ENCODE data around the gene SPEM3.
A peak's percentile ranks its signal among the peaks of the same experiment; 100 is the strongest.
"Not testable (repeated sequence)": the region's sequence is repeated elsewhere in the genome, so short reads cannot be mapped to it uniquely, and the experiment has no call there.

The SPEM3 gene

DNA sequence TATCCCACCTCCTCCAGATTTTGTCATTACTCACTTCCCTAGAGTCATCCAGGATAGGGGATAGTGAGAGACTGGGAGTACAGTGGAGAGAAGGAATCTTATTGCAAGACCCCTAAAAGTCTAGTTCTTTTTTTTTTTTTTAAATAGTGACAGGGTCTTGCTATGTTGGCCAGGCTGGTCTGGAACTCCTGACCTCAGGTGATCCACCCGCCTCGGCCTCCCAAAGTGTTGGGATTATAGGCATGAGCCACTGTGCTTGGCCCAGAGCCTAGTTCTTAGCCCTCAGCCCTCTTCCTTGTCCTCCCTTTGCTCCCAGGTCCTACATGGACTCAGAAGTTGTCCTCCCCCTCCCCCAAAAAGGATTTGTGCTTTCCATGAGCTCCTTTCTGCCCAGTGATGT lies 13.5 kb downstream of the SPEM3 start:
- no peak for DNase-seq (ENCODE audit: low spot score)

GRCh38 chr17:7443499-7444485 lies 15.1 kb downstream of the SPEM3 start:
- no peak for DNase-seq (ENCODE audit: low spot score)

DNA sequence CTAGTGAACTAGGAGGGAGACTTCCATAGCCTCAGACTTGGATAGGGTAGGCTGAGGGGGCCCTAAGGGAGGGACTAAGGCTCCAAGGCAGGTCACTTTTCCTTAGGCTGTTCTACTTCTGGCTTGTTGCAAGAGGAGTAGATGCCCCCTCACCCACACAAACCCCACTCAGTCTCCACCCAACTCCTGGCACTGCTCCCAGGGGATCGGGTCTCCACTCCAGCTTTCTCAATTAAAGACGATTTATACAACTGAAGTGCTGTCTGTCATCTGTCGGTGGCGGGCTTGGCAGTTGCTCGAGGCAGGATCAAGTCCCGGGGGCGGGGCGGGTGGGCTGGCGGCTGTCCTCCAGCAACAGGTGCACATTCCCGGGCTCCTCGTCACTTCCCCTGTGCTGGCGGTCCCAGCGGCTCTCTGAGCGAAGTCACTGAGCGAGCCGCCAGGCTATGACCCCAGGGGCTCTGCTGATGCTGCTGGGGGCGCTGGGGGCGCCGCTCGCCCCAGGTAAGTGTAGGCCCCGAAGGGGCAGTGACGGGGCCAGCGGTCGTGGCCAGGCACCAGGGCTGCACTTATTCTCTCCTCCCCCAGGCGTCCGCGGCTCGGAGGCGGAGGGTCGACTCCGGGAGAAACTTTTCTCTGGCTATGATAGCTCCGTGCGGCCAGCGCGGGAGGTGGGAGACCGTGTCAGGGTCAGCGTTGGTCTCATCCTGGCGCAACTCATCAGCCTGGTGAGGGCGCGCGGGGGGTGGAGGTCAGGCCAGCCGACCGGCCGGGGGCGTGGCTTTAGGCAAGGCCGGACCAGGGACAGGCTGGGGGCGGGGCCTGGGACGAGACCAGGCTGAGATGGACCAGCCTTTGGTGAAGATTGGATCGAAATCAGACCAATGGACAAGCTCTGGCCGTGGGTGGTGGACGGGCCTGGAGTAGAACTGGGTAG lies 16.3 kb downstream of the SPEM3 start, which contains the start of gene CHRNB1:
Gene CHRNB1, plus strand, starts transcription at position 380 of the 937 bp plus-strand sequence. Its CDS starts 67 bp downstream, at position 447.
- DNase-seq (ENCODE audit: low spot score): peak; percentile 66

GRCh38 chr17:7445619-7445968 lies 16.9 kb downstream of the SPEM3 start:
- DNase-seq (ENCODE audit: low spot score): no peak

DNA sequence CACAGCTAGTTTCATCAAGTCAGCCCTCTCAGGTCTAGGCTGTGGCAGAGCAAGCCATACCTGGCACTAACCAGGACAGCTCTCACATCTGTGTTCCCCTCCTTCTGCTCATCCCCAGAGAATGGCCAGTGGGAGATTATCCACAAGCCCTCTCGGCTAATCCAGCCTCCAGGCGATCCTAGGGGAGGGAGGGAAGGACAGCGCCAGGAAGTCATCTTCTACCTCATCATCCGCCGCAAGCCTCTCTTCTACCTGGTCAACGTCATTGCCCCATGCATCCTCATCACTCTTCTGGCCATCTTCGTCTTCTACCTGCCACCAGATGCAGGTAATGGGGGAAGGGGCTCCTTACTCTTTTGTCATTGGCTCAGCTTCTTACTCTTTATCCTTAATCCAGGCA lies 19.8 kb downstream of the SPEM3 start:
- DNase-seq (ENCODE audit: low spot score): no peak

- no peak for DNase-seq (ENCODE audit: low spot score)
Observed at GRCh38 chr17:7459961-7460545, 31.4 kb downstream of the SPEM3 start.

DNA sequence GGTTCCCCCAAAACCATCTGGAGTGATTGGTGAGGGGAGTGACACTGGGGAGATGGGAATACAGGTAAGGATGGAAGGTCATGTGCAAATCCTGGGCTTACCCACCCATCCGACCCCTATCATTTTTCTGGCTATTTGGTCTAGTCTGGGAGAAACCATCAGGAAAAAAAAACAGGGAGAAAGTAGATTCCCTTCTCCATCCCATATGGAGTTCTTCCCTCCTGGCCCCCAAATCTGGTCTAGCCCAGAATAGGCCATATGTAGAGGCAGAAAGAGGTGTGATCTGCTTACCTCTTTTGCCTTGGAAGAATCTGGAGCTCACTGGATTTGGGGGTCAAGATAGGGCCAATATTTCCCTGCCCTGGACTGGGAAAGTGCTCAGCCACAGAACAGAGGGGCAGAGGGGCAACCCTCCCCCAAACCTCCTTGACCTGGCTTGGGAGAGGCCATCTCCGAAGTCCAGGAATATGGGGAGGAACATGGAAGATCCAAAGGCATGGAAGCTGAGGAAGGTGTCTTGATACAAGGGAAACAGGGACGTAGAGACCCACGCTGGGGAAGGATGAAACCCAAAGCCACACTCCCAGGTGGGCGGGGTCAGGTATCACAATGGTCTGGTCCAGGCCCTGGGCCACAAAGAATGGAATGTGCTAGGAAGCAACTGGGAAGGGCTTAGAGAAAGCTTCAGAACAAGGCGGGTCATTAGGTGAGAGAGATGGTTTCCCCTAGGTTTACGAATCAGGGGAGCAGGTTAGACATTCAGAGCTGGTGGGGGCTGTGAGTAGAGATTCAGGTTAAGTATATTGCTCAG lies 32.4 kb downstream of the SPEM3 start:
- no peak for DNase-seq (ENCODE audit: low spot score)

DNA sequence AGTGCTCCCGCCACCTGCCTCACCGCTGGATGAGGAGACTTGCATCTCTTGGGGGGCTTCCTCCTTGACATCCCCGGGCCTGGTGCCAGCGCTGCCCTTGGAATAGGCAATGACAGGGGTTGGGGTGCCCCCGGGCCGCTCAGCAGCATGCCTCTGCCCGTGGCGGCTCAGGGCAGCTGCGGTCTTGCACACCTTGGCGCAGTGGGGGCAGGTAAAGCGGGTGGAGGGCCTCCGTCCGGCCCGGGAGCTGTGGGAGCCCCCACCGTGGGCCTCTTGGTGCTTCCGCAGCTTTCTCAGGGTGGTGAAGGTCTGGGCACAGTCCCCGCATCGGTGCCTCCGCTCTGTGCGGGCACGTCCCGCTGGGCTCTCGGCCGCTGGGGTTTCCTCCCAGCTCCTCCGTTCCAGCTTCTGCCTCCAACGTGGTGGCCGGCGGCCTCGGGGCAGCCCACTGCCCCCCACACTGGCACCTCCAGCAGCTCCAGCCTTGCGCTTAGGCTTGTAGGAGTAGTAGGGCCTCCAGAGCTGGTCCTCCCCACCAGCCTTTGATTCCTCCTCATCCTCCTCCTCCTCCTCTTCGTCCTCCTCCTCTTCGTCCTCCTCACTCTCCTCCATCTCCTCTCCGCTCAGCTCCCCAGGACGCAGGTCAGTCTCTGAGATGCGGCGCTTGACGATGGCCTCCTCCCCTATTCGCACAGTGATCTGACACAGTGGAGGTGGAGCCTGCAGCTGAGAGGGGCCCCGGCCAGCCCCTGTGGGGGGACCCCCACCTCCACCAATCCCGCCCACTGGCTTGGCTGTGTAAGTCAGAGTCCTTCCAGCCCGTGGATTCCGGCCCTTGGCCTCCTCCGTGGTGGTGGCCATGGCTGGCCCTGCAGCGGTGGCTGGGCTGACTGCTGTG lies 34.1 kb downstream of the SPEM3 start:
- no peak for DNase-seq (ENCODE audit: low spot score)

- DNase-seq (ENCODE audit: low spot score): no peak
Observed at GRCh38 chr17:7463372-7463846, 34.8 kb downstream of the SPEM3 start.

DNA sequence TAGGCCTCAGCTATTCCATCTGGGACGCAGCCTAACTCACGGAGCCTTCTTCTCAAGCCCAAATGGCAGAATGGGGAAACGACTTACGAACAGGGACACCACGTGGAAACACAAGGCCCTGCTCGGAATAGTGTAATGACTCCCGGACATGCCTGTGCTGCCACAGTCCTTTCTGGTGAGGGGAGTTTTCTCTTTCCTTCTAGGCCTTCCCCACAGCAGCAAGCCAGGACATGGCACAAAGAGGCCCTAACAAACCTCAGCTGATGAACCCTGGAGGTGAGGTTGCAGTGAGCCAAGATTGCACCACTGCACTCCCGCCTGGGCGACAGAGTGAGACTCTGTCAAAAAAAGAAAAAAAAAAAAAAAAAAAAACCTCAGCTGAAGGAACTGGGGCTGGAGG lies 35.4 kb downstream of the SPEM3 start:
- no peak for DNase-seq (ENCODE audit: low spot score)

GRCh38 chr17:7465597-7466275 lies 37.1 kb downstream of the SPEM3 start:
- no peak for DNase-seq (ENCODE audit: low spot score)

DNA sequence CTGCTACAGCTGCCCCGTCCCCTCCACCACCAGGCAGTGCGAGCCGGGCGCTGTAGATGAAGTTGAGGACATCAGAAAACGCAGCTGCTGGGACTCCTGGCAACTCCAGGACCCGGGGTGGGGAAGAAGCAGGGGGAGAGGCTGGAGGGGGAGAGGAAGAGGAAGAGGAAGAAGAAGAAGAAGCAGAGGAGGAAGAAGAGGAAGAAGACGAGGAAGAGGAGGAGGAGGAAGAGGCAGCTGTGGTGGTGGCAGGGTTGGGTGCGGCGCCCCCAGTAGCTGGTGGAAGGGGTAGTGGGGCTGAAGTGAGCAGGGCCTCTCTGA lies 37.6 kb downstream of the SPEM3 start:
- no peak for DNase-seq (ENCODE audit: low spot score)

- DNase-seq (ENCODE audit: low spot score): no peak
Observed at GRCh38 chr17:7466639-7467341, 38.1 kb downstream of the SPEM3 start.

GRCh38 chr17:7467498-7467897 lies 38.8 kb downstream of the SPEM3 start:
- no peak for DNase-seq (ENCODE audit: low spot score)

- DNase-seq (ENCODE audit: low spot score): no peak
Observed at GRCh38 chr17:7468290-7468689, 39.6 kb downstream of the SPEM3 start.

DNA sequence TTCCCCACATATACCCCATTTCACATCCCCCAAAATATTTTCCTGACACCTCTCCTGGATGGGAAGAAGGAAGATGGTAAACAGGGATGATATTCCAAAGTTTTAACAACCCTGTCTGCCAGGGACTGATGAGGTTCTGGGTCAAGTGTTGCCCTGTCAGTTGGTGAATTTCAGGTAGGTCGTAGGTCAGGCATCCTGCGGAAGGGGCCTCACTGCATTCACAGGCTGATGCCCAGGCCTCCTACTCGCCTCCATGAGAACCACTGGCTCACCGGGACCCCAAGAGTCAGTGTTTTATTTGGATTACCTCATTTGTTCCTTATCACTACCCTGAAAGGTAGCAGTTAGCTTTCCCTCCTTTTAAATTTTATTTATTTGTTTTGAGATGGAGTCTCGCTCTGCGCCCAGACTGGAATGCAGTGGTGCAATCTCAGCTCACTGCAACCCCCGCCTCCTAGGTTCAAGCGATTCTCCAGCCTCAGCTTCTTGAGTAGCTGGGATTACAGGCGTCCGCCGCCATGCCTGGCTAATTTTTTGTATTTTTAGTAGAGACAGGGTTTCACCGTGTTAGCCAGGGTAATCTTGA lies 40.2 kb downstream of the SPEM3 start:
- DNase-seq (ENCODE audit: low spot score): no peak

- not testable (repeated sequence) for DNase-seq (ENCODE audit: low spot score)
Observed at GRCh38 chr17:7469843-7470242, 41.2 kb downstream of the SPEM3 start.

GRCh38 chr17:7470457-7470973 lies 41.9 kb downstream of the SPEM3 start:
- not testable (repeated sequence) for DNase-seq (ENCODE audit: low spot score)
